Peyer's patch (tissue), 4 donors: Measurements from ENCODE around the gene DYNLT5. TPM values are rescaled to one million over a fixed set of nuclear protein-coding genes. Genes with fewer than 3 reads are reported as not detected.

ENCODE experiments used
- DNase-seq, 3 donors: peaks; one replicate each; pipeline ENCODE4 v3.0.0-alpha.2; 2017 to 2019
- H3K27ac ChIP-seq, 4 donors: fragments of 200-600 bp; sonication (generic); one replicate each; pipeline ENCODE4 v1.5.1; 2016 to 2019
- H3K27me3 ChIP-seq, 2 donors: fragments of 200-600 bp; sonication (generic); one replicate each; pipeline ENCODE4 v1.5.1; 2019
- H3K36me3 ChIP-seq, 3 donors: fragments of 200-600 bp; sonication (generic); one replicate each; pipeline ENCODE4 v1.5.1; 2016 to 2019
- H3K4me1 ChIP-seq, 4 donors: fragments of 200-600 bp; sonication (generic); one replicate each; pipeline ENCODE4 v1.5.1; 2016 to 2019
- H3K4me3 ChIP-seq, 4 donors: fragments of 200-600 bp; sonication (generic); 1 replicate in 3 of 4; 2 replicates in 1 of 4; pipeline ENCODE4 v1.5.1; 2016 to 2019; ENCODE audit warnings: mild to moderate bottlenecking in 1 of 4
- H3K9me3 ChIP-seq, 4 donors: fragments of 200-600 bp; sonication (generic); one replicate each; pipeline ENCODE4 v1.5.1; 2016 to 2019; ENCODE audit warnings: mild to moderate bottlenecking in 1 of 4
- CTCF ChIP-seq, 6 experiments: fragments of 450-650 bp in 4 of 6; fragments of 200-600 bp in 2 of 6; sonication (generic) in 1 of 6; IDR thresholded peaks; one replicate each; pipeline ENCODE4 v1.5.1; 2017 to 2019; ENCODE audit warnings: antibody characterized with exemption in 6 of 6, mild to moderate bottlenecking in 3 of 6, moderate library complexity in 1 of 6
- POLR2A ChIP-seq, 2 donors: fragments of 450-650 bp; IDR thresholded peaks; one replicate each; pipeline ENCODE4 v1.5.1; 2017; ENCODE audit warnings: antibody characterized with exemption in 2 of 2, mild to moderate bottlenecking in 2 of 2, moderate library complexity in 2 of 2
- total RNA-seq, 4 donors: library from RNA; depleted of rRNA; stranded (reverse); fragments of >200 nt; gene quantifications; one replicate each; pipeline ENCODE4 v1.1.0, GENCODE V29; 2016

The DYNLT5 gene
- total RNA-seq, 4 donors from 2014 or later: 0.88 to 4.1 TPM; not detected in 2

- no peaks in the 10 kb centered on the region for H3K9me3 ChIP-seq
- no peaks in the 10 kb centered on the region for H3K4me1 ChIP-seq
- H3K36me3 ChIP-seq: no peaks in the 10 kb centered on the region
- no peak overlapping the region for H3K27ac ChIP-seq
- no peak for DNase-seq
- TF ChIP-seq CTCF (IDR thresholded peaks at IDR 0.05) (no peak), POLR2A (IDR thresholded peaks at IDR 0.05) (no peak)
- H3K27me3 ChIP-seq: no peaks in the 10 kb centered on the region
- no peak overlapping the region for H3K4me3 ChIP-seq
Measured at GRCh38 chr1:66770694-66771093, 18.4 kb downstream of the DYNLT5 start.

GRCh38 chr1:66773227-66773626 is 21.0 kb downstream of the DYNLT5 start:
- Histone ChIP-seq H3K9me3 (no peaks in the 10 kb centered on the region), H3K36me3 (no peaks in the 10 kb centered on the region), H3K27ac (no peak overlapping the region), H3K4me1 (no peaks in the 10 kb centered on the region), H3K27me3 (no peaks in the 10 kb centered on the region), H3K4me3 (no peak overlapping the region)
- TF ChIP-seq CTCF (IDR thresholded peaks at IDR 0.05): no peak
- no peak for TF ChIP-seq POLR2A (IDR thresholded peaks at IDR 0.05)
- DNase-seq: no peak

GRCh38 chr1:66774438-66774837 is 22.2 kb downstream of the DYNLT5 start:
- Histone ChIP-seq H3K27ac (no peak overlapping the region), H3K4me3 (no peak overlapping the region), H3K36me3 (no peaks in the 10 kb centered on the region), H3K27me3 (no peaks in the 10 kb centered on the region), H3K4me1 (no peaks in the 10 kb centered on the region), H3K9me3 (no peaks in the 10 kb centered on the region)
- TF ChIP-seq POLR2A (IDR thresholded peaks at IDR 0.05) (no peak), CTCF (IDR thresholded peaks at IDR 0.05) (no peak)
- DNase-seq: no peak

DNA sequence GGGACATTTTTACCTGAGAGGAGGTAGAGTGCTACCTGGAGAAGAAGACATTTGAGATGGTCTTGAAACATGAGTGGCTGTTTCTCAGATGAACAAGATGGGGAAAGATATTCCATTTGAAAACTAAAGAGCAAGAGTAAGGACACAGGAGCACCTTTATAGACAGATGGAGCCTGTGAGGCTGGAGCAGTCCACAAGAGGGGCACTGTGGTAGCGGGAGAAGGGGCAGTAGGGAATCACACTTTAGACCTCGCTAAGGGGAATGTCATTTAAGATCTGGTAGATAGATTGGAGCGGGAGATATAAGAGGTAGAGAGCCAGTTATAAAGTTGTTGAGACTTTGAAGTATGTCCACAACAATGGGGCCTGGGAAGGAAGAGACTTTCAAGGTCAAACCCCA is 23.4 kb downstream of the DYNLT5 start:
- Histone ChIP-seq H3K9me3 (no peaks in the 10 kb centered on the region), H3K36me3 (no peaks in the 10 kb centered on the region), H3K4me3 (no peak overlapping the region), H3K27ac (no peak overlapping the region), H3K4me1 (no peaks in the 10 kb centered on the region), H3K27me3 (no peaks in the 10 kb centered on the region)
- no peak for DNase-seq
- TF ChIP-seq CTCF (IDR thresholded peaks at IDR 0.05) (no peak), POLR2A (IDR thresholded peaks at IDR 0.05) (no peak)

- no peak overlapping the region for H3K4me3 ChIP-seq
- H3K4me1 ChIP-seq: no peaks in the 10 kb centered on the region
- H3K27ac ChIP-seq: no peak overlapping the region
- TF ChIP-seq POLR2A (IDR thresholded peaks at IDR 0.05) (no peak), CTCF (IDR thresholded peaks at IDR 0.05) (no peak)
- no peak for DNase-seq
- no peaks in the 10 kb centered on the region for H3K36me3 ChIP-seq
- H3K9me3 ChIP-seq: no peaks in the 10 kb centered on the region
- H3K27me3 ChIP-seq: no peaks in the 10 kb centered on the region
Measured at GRCh38 chr1:66777831-66778230, 25.6 kb downstream of the DYNLT5 start.

DNA sequence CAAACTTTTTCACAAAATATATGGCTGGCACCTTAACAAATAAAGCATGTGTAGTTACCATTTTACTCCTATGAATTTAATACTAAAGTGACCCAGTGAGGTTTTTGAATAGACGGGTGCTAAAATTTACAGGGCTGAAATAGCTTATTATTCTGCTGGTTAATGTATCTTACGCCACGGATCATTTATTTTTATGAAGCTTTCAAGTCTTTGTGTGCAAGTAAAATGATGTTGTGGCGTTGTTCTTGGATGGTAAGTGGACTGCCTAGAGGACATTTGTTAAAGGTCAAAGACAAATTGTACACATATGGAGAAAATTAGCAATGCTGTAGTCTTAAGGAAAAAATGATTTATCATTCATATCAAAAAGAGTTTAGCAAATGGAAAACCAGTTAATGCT is 26.0 kb downstream of the DYNLT5 start:
- no peak for DNase-seq
- no peaks in the 10 kb centered on the region for H3K4me1 ChIP-seq
- no peak overlapping the region for H3K27ac ChIP-seq
- no peaks in the 10 kb centered on the region for H3K36me3 ChIP-seq
- TF ChIP-seq CTCF (IDR thresholded peaks at IDR 0.05) (no peak), POLR2A (IDR thresholded peaks at IDR 0.05) (no peak)
- H3K4me3 ChIP-seq: no peak overlapping the region
- H3K27me3 ChIP-seq: no peaks in the 10 kb centered on the region
- no peaks in the 10 kb centered on the region for H3K9me3 ChIP-seq
